CD14-positive monocyte (primary cell): ENCODE measurements around the gene MEIS1. TPM values are rescaled to one million over a fixed set of nuclear protein-coding genes. Genes with fewer than 3 reads are reported as not detected.

Source experiments
- DNase-seq, 3 donors: peaks; one replicate each; pipeline ENCODE4 v3.0.0-alpha.2; 2011 to 2022
- H2AFZ ChIP-seq: 2 replicates; pipeline ENCODE4 v1.6.0; 2012; ENCODE audit warnings: mild to moderate bottlenecking, low read depth, low read length, inconsistent platforms; ENCODE audit not compliant: insufficient read depth, poor library complexity, severe bottlenecking
- H3K27ac ChIP-seq, 2 donors: 1 replicate in 1 of 2; 2 replicates in 1 of 2; pipeline ENCODE4 v1.5.1; 2012 to 2013; ENCODE audit warnings: low read length in 2 of 2, control low read depth in 1 of 2, inconsistent platforms in 1 of 2, low read depth in 1 of 2, mild to moderate bottlenecking in 1 of 2
- H3K27me3 ChIP-seq, 2 donors: one replicate each; pipeline versions ENCODE4 v1.6.0 to v1.6.1; 2011 to 2013; ENCODE audit warnings: low read length in 2 of 2; ENCODE audit not compliant: control insufficient read depth in 2 of 2, insufficient read depth in 2 of 2
- H3K36me3 ChIP-seq, 2 donors: replicated peaks in 1 of 2; 1 replicate in 1 of 2; 2 replicates in 1 of 2; pipeline versions ENCODE4 v1.5.1 to v1.6.1; 2012 to 2013; ENCODE audit warnings: low read length in 2 of 2, control low read depth in 1 of 2, inconsistent platforms in 1 of 2, mild to moderate bottlenecking in 1 of 2; ENCODE audit not compliant: insufficient read depth in 2 of 2, control insufficient read depth in 1 of 2
- H3K4me1 ChIP-seq, 2 donors: 1 replicate in 1 of 2; 2 replicates in 1 of 2; pipeline versions ENCODE4 v1.5.1 to v1.6.1; 2012 to 2013; ENCODE audit warnings: low read length in 2 of 2, control low read depth in 1 of 2, inconsistent platforms in 1 of 2, mild to moderate bottlenecking in 1 of 2, moderate library complexity in 1 of 2; ENCODE audit not compliant: insufficient read depth in 2 of 2, control insufficient read depth in 1 of 2
- H3K4me2 ChIP-seq: replicated peaks from 2 replicates; pipeline ENCODE3; 2012; ENCODE audit warnings: low read length, moderate library complexity, mild to moderate bottlenecking; ENCODE audit not compliant: poor library complexity, severe bottlenecking; ENCODE audit errors: extremely low read depth
- H3K4me3 ChIP-seq, 3 experiments: fragments of 200-600 bp in 1 of 3; sonication (generic) in 1 of 3; replicated peaks in 1 of 3; 1 replicate in 2 of 3; 2 replicates in 1 of 3; pipeline ENCODE4 v1.5.1; 2011 to 2013; ENCODE audit warnings: low read length in 3 of 3, mild to moderate bottlenecking in 3 of 3, control low read depth in 2 of 3, low read depth in 2 of 3, inconsistent platforms in 1 of 3, moderate library complexity in 1 of 3
- H3K79me2 ChIP-seq: 2 replicates; pipeline ENCODE4 v1.6.0; 2012; ENCODE audit warnings: mild to moderate bottlenecking, control low read depth, inconsistent platforms, low read length, moderate library complexity; ENCODE audit not compliant: insufficient read depth
- H3K9ac ChIP-seq: 2 replicates; pipeline ENCODE4 v1.6.0; 2017; ENCODE audit warnings: low read length, mild to moderate bottlenecking; ENCODE audit not compliant: insufficient read depth, poor library complexity, severe bottlenecking
- H3K9me3 ChIP-seq, 2 donors: replicated peaks in 1 of 2; 1 replicate in 1 of 2; 2 replicates in 1 of 2; pipeline versions ENCODE4 v1.5.1 to v1.6.1; 2012 to 2013; ENCODE audit warnings: low read length in 2 of 2, control low read depth in 1 of 2; ENCODE audit not compliant: control insufficient read depth in 1 of 2, insufficient read depth in 1 of 2
- H4K20me1 ChIP-seq: 2 replicates; pipeline ENCODE4 v1.6.0; 2012; ENCODE audit warnings: mild to moderate bottlenecking, low read length, control low read depth, moderate library complexity; ENCODE audit not compliant: insufficient read depth
- H3K27ac Mint-ChIP-seq, 7 donors: one replicate each; pipeline ENCODE4 v1.8.0; 2020; ENCODE audit warnings: mild to moderate bottlenecking in 7 of 7, mixed read lengths in 7 of 7, moderate library complexity in 6 of 7, inconsistent platforms in 2 of 7
- H3K27me3 Mint-ChIP-seq, 3 donors: one replicate each; pipeline ENCODE4 v1.8.0; 2021 to 2022; ENCODE audit warnings: low read depth in 3 of 3, mild to moderate bottlenecking in 3 of 3, mixed read lengths in 3 of 3, moderate library complexity in 3 of 3, inconsistent platforms in 1 of 3
- H3K36me3 Mint-ChIP-seq, 2 donors: one replicate each; pipeline ENCODE4 v1.8.0; 2020; ENCODE audit warnings: mixed read lengths in 2 of 2, inconsistent platforms in 1 of 2, mild to moderate bottlenecking in 1 of 2
- H3K4me1 Mint-ChIP-seq: one replicate; pipeline ENCODE4 v1.8.0; 2020; ENCODE audit warnings: mild to moderate bottlenecking, mixed read lengths
- H3K4me3 Mint-ChIP-seq, 2 donors: one replicate each; pipeline ENCODE4 v1.8.0; 2020; ENCODE audit warnings: mild to moderate bottlenecking in 2 of 2, mixed read lengths in 2 of 2, moderate library complexity in 1 of 2
- H3K9me3 Mint-ChIP-seq, 7 donors: one replicate each; pipeline ENCODE4 v1.8.0; 2020 to 2022; ENCODE audit warnings: mixed read lengths in 7 of 7, mild to moderate bottlenecking in 6 of 7, moderate library complexity in 6 of 7, inconsistent platforms in 2 of 7
- WGBS: methylation state at CpG from one replicate; pipeline ENCODE4 v1.1.5; 2013; ENCODE audit warnings: missing lambda C conversion rate; ENCODE audit not compliant: insufficient coverage; 5-methylcytosine and 5-hydroxymethylcytosine counted together
- intact Hi-C, 2 donors: fragments of 100-400 bp; cut with micrococcal nuclease; formaldehyde crosslinking; loops; one replicate each; pipeline versions ENCODE4 v1.15.0 to v1.15.1; 2023
- polyA plus RNA-seq, 3 donors: library from polyadenylated mRNA; depleted of rRNA in 1 of 3; unstranded in 2 of 3; stranded (reverse) in 1 of 3; fragments of 300-500 nt in 2 of 3; fragments of >200 nt in 1 of 3; fragmentation: Illumina TruSeq in 2 of 3; gene quantifications; 1 replicate in 2 of 3; 2 replicates in 1 of 3; pipeline ENCODE4 v1.2.3, GENCODE V29; 2012 to 2021
- TF ChIP-seq, protein P1 (sequence below): fragments of 200-600 bp; IDR thresholded peaks from one replicate; pipeline ENCODE4 v1.8.0; 2022; ENCODE audit warnings: antibody characterized with exemption, mild to moderate bottlenecking

The MEIS1 gene
- polyA plus RNA-seq, 3 donors = 0.09 to 0.40 TPM; not detected in 1

DNA sequence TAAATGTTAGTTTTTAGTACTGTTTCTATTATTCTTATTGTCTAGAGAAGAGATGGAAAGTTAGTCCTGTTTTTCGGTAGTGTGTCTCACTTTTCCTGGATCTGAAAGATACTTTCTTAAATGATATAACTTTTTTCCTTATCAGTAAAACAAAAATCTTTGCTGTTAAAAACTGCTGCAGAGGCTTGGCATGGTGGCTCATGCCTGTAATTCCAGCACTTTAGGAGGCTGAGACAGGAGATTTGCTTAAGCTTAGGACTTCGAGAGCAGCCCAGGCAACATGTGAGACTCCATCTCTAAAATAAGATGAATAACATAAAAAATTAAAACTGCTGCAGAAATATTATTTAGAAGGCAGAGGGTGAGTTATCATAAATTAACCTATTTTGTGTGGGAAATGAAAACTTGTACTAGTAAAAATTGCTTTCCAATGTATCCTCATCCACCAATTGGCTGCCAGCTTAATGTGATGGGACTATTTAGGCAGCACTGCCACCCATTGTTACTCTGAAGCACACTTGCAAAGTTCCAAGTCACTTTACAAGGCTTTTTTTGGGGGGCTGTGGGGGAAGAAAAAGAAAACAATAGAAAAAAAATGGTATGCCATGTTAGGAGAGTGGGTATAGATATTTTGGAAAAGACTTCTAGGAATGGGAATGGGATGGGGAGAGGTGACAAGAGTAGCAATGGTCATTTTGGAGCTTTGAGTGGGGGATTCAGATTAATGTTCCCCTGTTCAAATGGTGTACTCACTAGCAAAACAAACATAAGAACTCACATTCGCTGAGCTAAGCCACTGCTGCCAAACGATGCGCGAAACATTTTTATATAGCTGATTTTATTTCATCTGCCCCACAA, 62.7 kb downstream of the MEIS1 start:
- no peaks in the 10 kb centered on the region for H3K36me3 Mint-ChIP-seq
- H4K20me1 ChIP-seq = no peaks in the 10 kb centered on the region
- WGBS = no CpG with 5 or more reads among the region's 6 CpGs
- H3K4me2 ChIP-seq = no peak overlapping the region
- no peak for DNase-seq
- H3K27ac Mint-ChIP-seq = no peak overlapping the region
- H3K36me3 ChIP-seq = no peaks in the 10 kb centered on the region
- H3K27ac ChIP-seq = no peak overlapping the region
- peaks cover 2 to 6% of the 10 kb centered on the region in 2 donors for H3K4me1 ChIP-seq
- H3K4me3 Mint-ChIP-seq = no peak overlapping the region
- no peaks in the 10 kb centered on the region for H3K9me3 Mint-ChIP-seq
- no peaks in the 10 kb centered on the region for H3K79me2 ChIP-seq
- peaks cover 0 to 2% (median 1%) of the 10 kb centered on the region in 3 donors for H3K27me3 Mint-ChIP-seq
- intact Hi-C loops = no loop called here
- no peak overlapping the region for H2AFZ ChIP-seq
- no peak overlapping the region for H3K4me3 ChIP-seq
- peaks cover 9% of the 10 kb centered on the region for H3K4me1 Mint-ChIP-seq
- no peaks in the 10 kb centered on the region for H3K9me3 ChIP-seq
- TF ChIP-seq, protein P1, sequence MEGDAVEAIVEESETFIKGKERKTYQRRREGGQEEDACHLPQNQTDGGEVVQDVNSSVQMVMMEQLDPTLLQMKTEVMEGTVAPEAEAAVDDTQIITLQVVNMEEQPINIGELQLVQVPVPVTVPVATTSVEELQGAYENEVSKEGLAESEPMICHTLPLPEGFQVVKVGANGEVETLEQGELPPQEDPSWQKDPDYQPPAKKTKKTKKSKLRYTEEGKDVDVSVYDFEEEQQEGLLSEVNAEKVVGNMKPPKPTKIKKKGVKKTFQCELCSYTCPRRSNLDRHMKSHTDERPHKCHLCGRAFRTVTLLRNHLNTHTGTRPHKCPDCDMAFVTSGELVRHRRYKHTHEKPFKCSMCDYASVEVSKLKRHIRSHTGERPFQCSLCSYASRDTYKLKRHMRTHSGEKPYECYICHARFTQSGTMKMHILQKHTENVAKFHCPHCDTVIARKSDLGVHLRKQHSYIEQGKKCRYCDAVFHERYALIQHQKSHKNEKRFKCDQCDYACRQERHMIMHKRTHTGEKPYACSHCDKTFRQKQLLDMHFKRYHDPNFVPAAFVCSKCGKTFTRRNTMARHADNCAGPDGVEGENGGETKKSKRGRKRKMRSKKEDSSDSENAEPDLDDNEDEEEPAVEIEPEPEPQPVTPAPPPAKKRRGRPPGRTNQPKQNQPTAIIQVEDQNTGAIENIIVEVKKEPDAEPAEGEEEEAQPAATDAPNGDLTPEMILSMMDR = no peak
- H3K9ac ChIP-seq = no peak overlapping the region
- no peaks in the 10 kb centered on the region for H3K27me3 ChIP-seq

DNA sequence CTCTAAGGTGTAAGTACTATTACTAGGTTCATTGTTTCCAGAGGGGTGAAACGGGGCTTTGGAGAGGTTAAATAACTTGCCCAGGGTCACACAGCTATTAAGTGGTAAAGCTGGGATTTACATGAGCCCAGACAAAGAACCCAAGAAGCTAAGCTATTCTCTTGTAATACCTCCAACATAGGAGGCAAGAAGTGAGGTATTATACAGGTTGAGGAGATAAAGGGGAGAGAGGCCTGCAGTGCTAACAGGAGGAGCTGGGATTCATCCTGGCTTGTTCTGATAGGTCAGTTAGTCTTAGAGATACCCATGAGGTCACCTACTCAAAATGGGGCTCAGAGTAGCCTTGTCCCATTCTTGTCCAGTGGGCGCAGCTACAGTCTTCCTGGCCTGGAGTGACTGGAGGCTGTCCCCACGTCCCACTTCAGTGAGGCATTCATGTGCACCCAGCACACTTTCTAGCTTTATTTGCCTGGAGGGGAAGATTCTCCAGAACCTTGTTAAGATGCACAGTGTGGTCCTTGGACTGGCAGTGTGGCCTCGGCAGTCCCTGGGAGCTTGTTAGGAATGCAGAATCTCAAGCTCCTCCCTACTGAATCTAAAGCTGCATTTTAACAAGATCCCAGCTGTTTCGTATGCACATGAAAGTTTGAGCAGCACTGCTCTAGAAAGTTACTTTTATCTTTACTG, 63.5 kb downstream of the MEIS1 start:
- Histone ChIP-seq H4K20me1 (no peaks in the 10 kb centered on the region), H2AFZ (no peak overlapping the region), H3K9ac (no peak overlapping the region), H3K36me3 (no peaks in the 10 kb centered on the region), H3K27me3 (no peaks in the 10 kb centered on the region), H3K27ac (no peak overlapping the region), H3K4me2 (no peak overlapping the region), H3K79me2 (no peaks in the 10 kb centered on the region), H3K9me3 (no peaks in the 10 kb centered on the region), H3K4me1 (peaks cover 2 to 6% of the 10 kb centered on the region in 2 donors), H3K4me3 (no peak overlapping the region)
- TF ChIP-seq, protein P1 = no peak
- intact Hi-C loops = no loop called here
- DNase-seq = no peak
- H3K36me3 Mint-ChIP-seq = no peaks in the 10 kb centered on the region
- peak overlapping the region in 1 of 2 donors; percentile 5 for H3K4me3 Mint-ChIP-seq
- peaks cover 9% of the 10 kb centered on the region for H3K4me1 Mint-ChIP-seq
- H3K9me3 Mint-ChIP-seq = no peaks in the 10 kb centered on the region
- H3K27ac Mint-ChIP-seq = no peak overlapping the region
- peaks cover 0 to 2% (median 1%) of the 10 kb centered on the region in 3 donors for H3K27me3 Mint-ChIP-seq
- 90% methylated on average over 3 of the region's 5 CpGs for WGBS
